Spleen (tissue), 11 donors: Measurements from ENCODE around the gene ERG. TPM values are rescaled to one million over a fixed set of nuclear protein-coding genes. Genes with fewer than 3 reads are reported as not detected.

Source experiments
- DNase-seq: peaks from one replicate; pipeline ENCODE4 v3.0.0-alpha.2; 2020
- H3K27ac ChIP-seq, 8 donors: fragments of 200-600 bp; sonication (generic) in 7 of 8; 1 replicate in 4 of 8; 2 replicates in 4 of 8; pipeline versions ENCODE4 v1.5.0 to v1.8.0; 2016 to 2021; ENCODE audit warnings: inconsistent platforms in 4 of 8, mild to moderate bottlenecking in 4 of 8, moderate library complexity in 1 of 8
- H3K27me3 ChIP-seq, 7 donors: fragments of 200-600 bp; sonication (generic) in 6 of 7; replicated peaks in 1 of 7; 1 replicate in 4 of 7; 2 replicates in 3 of 7; pipeline versions ENCODE4 v1.5.0 to v1.8.0; 2016 to 2021; ENCODE audit warnings: inconsistent platforms in 3 of 7, mild to moderate bottlenecking in 1 of 7
- H3K36me3 ChIP-seq, 6 donors: fragments of 200-600 bp; sonication (generic) in 5 of 6; 1 replicate in 4 of 6; 2 replicates in 2 of 6; pipeline versions ENCODE4 v1.5.0 to v1.8.0; 2016 to 2021; ENCODE audit warnings: inconsistent platforms in 2 of 6
- H3K4me1 ChIP-seq, 6 donors: fragments of 200-600 bp; sonication (generic) in 5 of 6; 1 replicate in 3 of 6; 2 replicates in 3 of 6; pipeline versions ENCODE4 v1.5.0 to v1.8.0; 2016 to 2021; ENCODE audit warnings: inconsistent platforms in 3 of 6
- H3K4me3 ChIP-seq, 8 donors: fragments of 200-600 bp; sonication (generic) in 7 of 8; 1 replicate in 4 of 8; 2 replicates in 4 of 8; pipeline versions ENCODE4 v1.5.0 to v1.8.0; 2016 to 2021; ENCODE audit warnings: inconsistent platforms in 4 of 8, mild to moderate bottlenecking in 4 of 8, moderate library complexity in 2 of 8
- H3K9me3 ChIP-seq, 8 donors: fragments of 200-600 bp; sonication (generic) in 7 of 8; 1 replicate in 4 of 8; 2 replicates in 4 of 8; pipeline versions ENCODE4 v1.5.0 to v1.8.0; 2016 to 2021; ENCODE audit warnings: inconsistent platforms in 4 of 8
- CTCF ChIP-seq, 11 experiments: fragments of 200-600 bp in 7 of 11; fragments of 450-650 bp in 4 of 11; sonication (generic) in 4 of 11; IDR thresholded peaks in 8 of 11; conservative IDR thresholded peaks in 3 of 11; 1 replicate in 7 of 11; 2 replicates in 4 of 11; pipeline versions ENCODE4 v1.4.0 to v1.8.0; 2016 to 2021; ENCODE audit warnings: antibody characterized with exemption in 11 of 11, inconsistent platforms in 4 of 11, mild to moderate bottlenecking in 1 of 11
- POLR2A ChIP-seq, 3 donors: fragments of 450-650 bp; IDR thresholded peaks; one replicate each; pipeline ENCODE4 v1.5.1; 2017; ENCODE audit warnings: antibody characterized with exemption in 3 of 3, mild to moderate bottlenecking in 1 of 3
- POLR2AphosphoS5 ChIP-seq, 3 donors: sonication (generic); formaldehyde crosslinking; IDR thresholded peaks; one replicate each; pipeline ENCODE4 v1.5.1; 2017; ENCODE audit warnings: antibody characterized with exemption in 3 of 3
- WGBS, 5 donors: extraction: QIAGEN DNeasy Blood & Tissue Kit in 3 of 5; methylation state at CpG; one replicate each; pipeline versions ENCODE4 v1.1.5 to v1.1.7; 2013 to 2018; 5-methylcytosine and 5-hydroxymethylcytosine counted together
- intact Hi-C: fragments of 100-400 bp; cut with DNase I; formaldehyde crosslinking; loops from one replicate; pipeline ENCODE4 v1.15.0; 2023; ENCODE audit warnings: low total_unique reads
- polyA plus RNA-seq, 3 donors: library from polyadenylated mRNA; stranded (reverse); fragments of 200-250 nt; gene quantifications; one replicate each; pipeline ENCODE4 v1.2.1, GENCODE V29; 2013
- total RNA-seq, 7 donors: library from RNA; depleted of rRNA in 3 of 7; stranded (reverse); fragments of >200 nt in 3 of 7; fragmentation: NEBNext Ultra II Directional in 4 of 7; extraction: Animal tissue kit (Norgen Biotek cat#: 25700) in 4 of 7; gene quantifications; one replicate each; pipeline versions ENCODE4 v1.1.0 to v1.2.1, GENCODE V29; 2016 to 2021
- donor health status: healthy with polysubstance abuse.
- donor health status: DM: no; HTN: no; CAD: no; lungs with moderate emphysema.
- donor health status: DM: no; HTN: no; CAD: no.
- donor health status: Bipolar disorder and iron deficiency.
- donor health status: healthy.
- donor health status: DM: no; HTN: no; CAD: no.
- donor health status: DM: yes; HTN: yes; CAD: no.

Gene ERG
- total and polyA plus RNA-seq, 10 donors: 7.3 to 93.8 (median 57.5) TPM

GRCh38 chr21:38367646-38368045 is 130.6 kb downstream of the ERG start:
- intact Hi-C loops: no loop called here
- H3K27ac ChIP-seq: no peak overlapping the region
- H3K4me1 ChIP-seq: no peaks in the 10 kb centered on the region
- no peak for DNase-seq
- H3K27me3 ChIP-seq: no peaks in the 10 kb centered on the region
- H3K36me3 ChIP-seq: no peaks in the 10 kb centered on the region
- H3K4me3 ChIP-seq: no peak overlapping the region
- 68 to 79% (median 72%) methylated on average over 4 of the region's 4 CpGs for WGBS, 5 donors
- peaks cover 0 to 12% (median 5%) of the 10 kb centered on the region in 8 donors for H3K9me3 ChIP-seq
- TF ChIP-seq POLR2AphosphoS5 (IDR thresholded peaks at IDR 0.05) (no peak), POLR2A (IDR thresholded peaks at IDR 0.05) (no peak), CTCF (IDR thresholded peaks at IDR 0.05 in 8 of 11, conservative IDR thresholded peaks at IDR 0.05 in 3 of 11) (no peak)

GRCh38 chr21:38365521-38365920 is 132.8 kb downstream of the ERG start:
- Histone ChIP-seq H3K4me3 (no peak overlapping the region), H3K4me1 (no peaks in the 10 kb centered on the region), H3K27me3 (no peaks in the 10 kb centered on the region), H3K9me3 (no peaks in the 10 kb centered on the region), H3K36me3 (no peaks in the 10 kb centered on the region), H3K27ac (no peak overlapping the region)
- DNase-seq: no peak
- 61 to 91% (median 83%) methylated on average over 2 of the region's 2 CpGs for WGBS, 5 donors
- TF ChIP-seq POLR2AphosphoS5 (IDR thresholded peaks at IDR 0.05) (no peak), CTCF (IDR thresholded peaks at IDR 0.05 in 8 of 11, conservative IDR thresholded peaks at IDR 0.05 in 3 of 11) (no peak), POLR2A (IDR thresholded peaks at IDR 0.05) (no peak)
- intact Hi-C loops: no loop called here

GRCh38 chr21:38363693-38364092 is 134.6 kb downstream of the ERG start:
- TF ChIP-seq POLR2A (IDR thresholded peaks at IDR 0.05): no peak
- TF ChIP-seq CTCF (IDR thresholded peaks at IDR 0.05 in 8 of 11, conservative IDR thresholded peaks at IDR 0.05 in 3 of 11): no peak
- TF ChIP-seq POLR2AphosphoS5 (IDR thresholded peaks at IDR 0.05): no peak
- no peaks in the 10 kb centered on the region for H3K27me3 ChIP-seq
- no peaks in the 10 kb centered on the region for H3K36me3 ChIP-seq
- no peak overlapping the region for H3K4me3 ChIP-seq
- intact Hi-C loops: no loop called here
- H3K4me1 ChIP-seq: no peaks in the 10 kb centered on the region
- no peaks in the 10 kb centered on the region for H3K9me3 ChIP-seq
- no peak for DNase-seq
- H3K27ac ChIP-seq: no peak overlapping the region
- WGBS, 5 donors: 31 to 73% (median 54%) methylated on average over 1 of the region's 1 CpG

GRCh38 chr21:38361324-38361723 is 137.0 kb downstream of the ERG start:
- H3K27me3 ChIP-seq: no peaks in the 10 kb centered on the region
- no peak for TF ChIP-seq POLR2A (IDR thresholded peaks at IDR 0.05)
- intact Hi-C loops: no loop called here
- 68 to 93% (median 81%) methylated on average over 1 of the region's 1 CpG for WGBS, 5 donors
- H3K9me3 ChIP-seq: peaks cover 0 to 5% (median 0%) of the 10 kb centered on the region in 8 donors
- no peaks in the 10 kb centered on the region for H3K36me3 ChIP-seq
- no peak for DNase-seq
- H3K4me1 ChIP-seq: peaks cover 0 to 8% (median 2%) of the 10 kb centered on the region in 6 donors
- no peak overlapping the region for H3K27ac ChIP-seq
- no peak overlapping the region for H3K4me3 ChIP-seq

- no peak for DNase-seq
- intact Hi-C loops: no loop called here
- Histone ChIP-seq H3K4me3 (no peak overlapping the region), H3K27me3 (peaks cover 0 to 12% (median 0%) of the 10 kb centered on the region in 7 donors), H3K4me1 (peaks cover 0 to 17% (median 8%) of the 10 kb centered on the region in 6 donors), H3K9me3 (peaks cover 0 to 5% (median 0%) of the 10 kb centered on the region in 8 donors), H3K27ac (no peak overlapping the region), H3K36me3 (no peaks in the 10 kb centered on the region)
- WGBS, 5 donors: 87 to 93% (median 91%) methylated on average over 7 of the region's 7 CpGs
- TF ChIP-seq CTCF (IDR thresholded peaks at IDR 0.05 in 8 of 11, conservative IDR thresholded peaks at IDR 0.05 in 3 of 11) (no peak), POLR2A (IDR thresholded peaks at IDR 0.05) (no peak), POLR2AphosphoS5 (IDR thresholded peaks at IDR 0.05) (no peak)
Observed at GRCh38 chr21:38359835-38360234, 138.4 kb downstream of the ERG start.
